GM21576 (cell line): ENCODE results near the gene OLIG2.

ENCODE experiments used
- ATAC-seq: cut with Tn5 transposase; IDR thresholded peaks from one replicate; pipeline ENCODE4 v1.9.1; 2021; ENCODE audit warnings: mild to moderate bottlenecking, moderate library complexity; ENCODE audit not compliant: unreplicated experiment

Gene OLIG2

DNA sequence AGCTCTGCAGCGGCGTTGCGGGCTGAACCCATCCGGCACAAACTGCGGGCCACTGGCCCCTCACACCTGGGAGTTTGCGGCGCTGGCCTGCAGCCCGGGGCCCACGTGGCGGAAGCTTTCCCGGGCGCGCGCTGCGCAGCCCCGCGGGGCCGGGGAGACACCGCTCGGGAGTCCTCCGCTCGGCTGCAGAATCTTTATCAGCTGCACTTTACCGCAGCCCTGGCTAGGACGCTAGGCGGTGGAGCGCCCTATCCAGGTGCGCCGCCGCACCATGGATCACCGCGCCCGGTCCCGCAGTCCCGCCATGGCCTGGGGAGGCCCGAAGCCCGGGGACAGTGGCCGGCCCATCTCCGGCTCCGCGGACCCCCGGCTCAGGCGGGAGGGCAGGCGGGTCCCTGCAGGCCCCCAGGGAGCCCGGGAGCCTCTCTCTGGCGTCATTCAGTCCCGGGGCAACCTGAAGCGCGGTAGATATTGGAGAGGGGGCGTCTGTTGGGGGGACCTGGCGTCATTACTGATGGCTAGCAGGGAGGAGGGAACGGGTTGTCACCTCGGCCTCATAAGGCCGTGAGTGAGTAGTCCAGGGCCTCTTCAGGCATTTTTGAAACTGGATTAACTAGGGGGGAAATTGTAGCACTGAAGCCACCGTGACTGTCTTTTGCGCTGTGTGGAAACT lies 5.7 kb upstream of the OLIG2 start:
- no peak for ATAC-seq

DNA sequence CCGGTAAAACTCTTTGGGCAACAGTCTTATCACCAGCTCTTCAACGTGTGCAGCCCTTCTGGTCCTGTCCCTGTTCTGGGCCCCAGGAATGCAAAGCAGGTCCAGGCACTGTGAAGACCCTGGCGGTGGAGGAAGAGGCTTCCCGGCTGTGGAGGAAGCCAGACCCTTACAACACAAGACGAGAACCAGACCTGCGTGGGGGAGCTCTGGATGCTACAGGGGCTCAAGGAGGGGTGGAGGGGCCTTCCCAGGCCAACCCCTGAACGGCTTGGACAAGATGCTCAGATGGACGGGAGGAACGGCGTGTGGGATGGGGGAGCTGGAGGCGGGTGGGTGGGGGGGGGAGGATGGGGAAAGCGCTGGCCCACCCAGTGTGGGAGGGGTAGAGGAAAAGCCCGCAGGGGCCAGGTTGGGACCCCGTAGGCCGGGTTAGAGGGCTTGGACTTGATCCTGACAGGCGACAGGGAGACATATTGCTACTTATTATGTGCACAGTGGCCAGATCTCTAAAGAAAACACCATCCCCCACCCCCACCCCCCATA lies 5.1 kb upstream of the OLIG2 start:
- no peak for ATAC-seq

DNA sequence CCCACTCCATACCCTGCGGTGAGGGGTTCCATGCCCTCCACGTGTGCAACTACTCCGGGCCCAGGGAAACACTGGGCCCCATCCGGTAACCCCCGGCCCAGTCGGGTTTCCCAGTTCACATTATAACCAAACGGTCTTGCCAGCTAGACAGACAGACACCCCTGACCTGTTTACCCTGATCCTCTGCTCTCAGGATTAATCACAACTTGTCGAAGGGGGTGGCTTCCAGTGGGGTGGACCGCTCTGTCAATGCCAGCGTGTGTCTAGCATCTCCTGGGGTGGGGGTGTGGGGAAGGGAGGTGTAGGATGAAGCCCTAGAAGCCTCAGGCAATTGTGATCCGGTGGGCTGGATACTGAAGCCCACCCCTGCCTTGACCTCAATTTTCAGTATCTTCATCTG lies 4.6 kb upstream of the OLIG2 start:
- no peak for ATAC-seq

DNA sequence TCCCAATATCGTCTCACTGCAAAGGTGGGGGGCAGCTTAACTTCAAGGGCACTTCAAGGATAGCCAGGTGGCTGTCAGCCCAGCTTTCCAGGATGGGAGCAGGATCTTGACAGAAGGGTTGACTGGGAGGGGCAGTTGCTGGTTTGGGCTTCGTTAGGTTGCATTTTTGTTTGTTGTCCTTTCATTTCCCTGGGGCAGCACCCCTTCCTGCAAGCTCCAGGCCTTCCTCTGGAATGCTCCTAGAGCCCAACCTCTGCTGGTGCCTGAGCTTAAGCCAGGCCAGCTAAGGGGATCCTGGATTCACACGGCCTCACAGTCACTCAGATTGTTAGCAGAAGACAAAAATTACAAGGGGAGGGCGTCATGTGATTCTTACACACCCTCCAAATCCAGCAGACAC lies 4.1 kb upstream of the OLIG2 start:
- no peak for ATAC-seq

DNA sequence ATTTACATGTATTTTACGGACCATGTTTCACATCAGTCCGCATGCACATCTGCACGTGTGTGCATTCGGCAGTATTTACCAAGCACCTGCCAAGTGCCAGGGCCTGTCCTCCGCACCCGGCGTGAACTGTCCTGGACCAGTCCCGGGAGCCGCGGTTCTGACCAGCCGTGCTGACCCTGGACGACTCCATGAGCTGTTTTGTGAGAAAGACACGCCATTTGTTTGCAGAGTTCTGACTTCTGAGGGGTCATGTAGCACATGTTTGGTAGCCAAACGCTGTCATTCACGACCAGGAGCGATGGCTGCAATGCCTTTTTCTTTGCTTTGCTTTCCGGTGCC lies 3.3 kb upstream of the OLIG2 start:
- no peak for ATAC-seq

DNA sequence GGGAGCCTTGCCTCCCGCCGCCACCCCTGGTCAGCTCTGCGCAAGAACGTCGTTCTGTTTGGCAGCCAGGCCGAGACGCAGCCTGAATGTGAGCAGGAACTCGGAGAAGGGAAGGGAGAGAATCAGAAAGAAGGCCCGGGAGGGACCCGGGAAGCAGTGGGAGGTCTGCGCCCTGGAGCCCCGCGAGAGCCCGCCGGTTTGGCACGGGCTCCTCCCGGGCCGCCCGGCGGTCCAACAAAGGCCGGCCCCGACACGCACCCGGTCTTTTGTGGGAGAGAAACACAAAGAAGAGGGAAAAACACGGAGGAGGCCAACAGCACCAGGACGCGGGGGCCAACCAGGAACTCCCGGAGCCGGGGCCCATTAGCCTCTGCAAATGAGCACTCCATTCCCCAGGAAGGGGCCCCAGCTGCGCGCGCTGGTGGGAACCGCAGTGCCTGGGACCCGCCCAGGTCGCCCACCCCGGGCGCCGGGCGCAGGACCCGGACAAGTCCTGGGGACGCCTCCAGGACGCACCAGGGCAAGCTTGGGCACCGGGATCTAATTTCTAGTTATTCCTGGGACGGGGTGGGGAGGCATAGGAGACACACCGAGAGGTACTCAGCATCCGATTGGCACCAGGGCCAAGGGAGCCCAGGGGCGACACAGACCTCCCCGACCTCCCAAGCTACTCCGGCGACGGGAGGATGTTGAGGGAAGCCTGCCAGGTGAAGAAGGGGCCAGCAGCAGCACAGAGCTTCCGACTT lies 2.7 kb upstream of the OLIG2 start:
- ATAC-seq: no peak

DNA sequence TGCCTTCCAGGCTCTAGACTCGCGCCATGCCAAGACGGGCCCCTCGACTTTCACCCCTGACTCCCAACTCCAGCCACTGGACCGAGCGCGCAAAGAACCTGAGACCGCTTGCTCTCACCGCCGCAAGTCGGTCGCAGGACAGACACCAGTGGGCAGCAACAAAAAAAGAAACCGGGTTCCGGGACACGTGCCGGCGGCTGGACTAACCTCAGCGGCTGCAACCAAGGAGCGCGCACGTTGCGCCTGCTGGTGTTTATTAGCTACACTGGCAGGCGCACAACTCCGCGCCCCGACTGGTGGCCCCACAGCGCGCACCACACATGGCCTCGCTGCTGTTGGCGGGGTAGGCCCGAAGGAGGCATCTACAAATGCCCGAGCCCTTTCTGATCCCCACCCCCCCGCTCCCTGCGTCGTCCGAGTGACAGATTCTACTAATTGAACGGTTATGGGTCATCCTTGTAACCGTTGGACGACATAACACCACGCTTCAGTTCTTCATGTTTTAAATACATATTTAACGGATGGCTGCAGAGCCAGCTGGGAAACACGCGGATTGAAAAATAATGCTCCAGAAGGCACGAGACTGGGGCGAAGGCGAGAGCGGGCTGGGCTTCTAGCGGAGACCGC lies 2.0 kb upstream of the OLIG2 start:
- ATAC-seq: no peak

DNA sequence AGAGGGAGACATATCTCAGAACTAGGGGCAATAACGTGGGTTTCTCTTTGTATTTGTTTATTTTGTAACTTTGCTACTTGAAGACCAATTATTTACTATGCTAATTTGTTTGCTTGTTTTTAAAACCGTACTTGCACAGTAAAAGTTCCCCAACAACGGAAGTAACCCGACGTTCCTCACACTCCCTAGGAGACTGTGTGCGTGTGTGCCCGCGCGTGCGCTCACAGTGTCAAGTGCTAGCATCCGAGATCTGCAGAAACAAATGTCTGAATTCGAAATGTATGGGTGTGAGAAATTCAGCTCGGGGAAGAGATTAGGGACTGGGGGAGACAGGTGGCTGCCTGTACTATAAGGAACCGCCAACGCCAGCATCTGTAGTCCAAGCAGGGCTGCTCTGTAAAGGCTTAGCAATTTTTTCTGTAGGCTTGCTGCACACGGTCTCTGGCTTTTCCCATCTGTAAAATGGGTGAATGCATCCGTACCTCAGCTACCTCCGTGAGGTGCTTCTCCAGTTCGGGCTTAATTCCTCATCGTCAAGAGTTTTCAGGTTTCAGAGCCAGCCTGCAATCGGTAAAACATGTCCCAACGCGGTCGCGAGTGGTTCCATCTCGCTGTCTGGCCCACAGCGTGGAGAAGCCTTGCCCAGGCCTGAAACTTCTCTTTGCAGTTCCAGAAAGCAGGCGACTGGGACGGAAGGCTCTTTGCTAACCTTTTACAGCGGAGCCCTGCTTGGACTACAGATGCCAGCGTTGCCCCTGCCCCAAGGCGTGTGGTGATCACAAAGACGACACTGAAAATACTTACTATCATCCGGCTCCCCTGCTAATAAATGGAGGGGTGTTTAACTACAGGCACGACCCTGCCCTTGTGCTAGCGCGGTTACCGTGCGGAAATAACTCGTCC lies 1.3 kb upstream of the OLIG2 start:
- ATAC-seq: no peak

DNA sequence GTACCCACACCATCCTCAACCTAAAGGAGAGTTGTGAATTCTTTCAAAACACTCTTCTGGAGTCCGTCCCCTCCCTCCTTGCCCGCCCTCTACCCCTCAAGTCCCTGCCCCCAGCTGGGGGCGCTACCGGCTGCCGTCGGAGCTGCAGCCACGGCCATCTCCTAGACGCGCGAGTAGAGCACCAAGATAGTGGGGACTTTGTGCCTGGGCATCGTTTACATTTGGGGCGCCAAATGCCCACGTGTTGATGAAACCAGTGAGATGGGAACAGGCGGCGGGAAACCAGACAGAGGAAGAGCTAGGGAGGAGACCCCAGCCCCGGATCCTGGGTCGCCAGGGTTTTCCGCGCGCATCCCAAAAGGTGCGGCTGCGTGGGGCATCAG lies 638 bp upstream of the OLIG2 start:
- ATAC-seq: no peak

DNA sequence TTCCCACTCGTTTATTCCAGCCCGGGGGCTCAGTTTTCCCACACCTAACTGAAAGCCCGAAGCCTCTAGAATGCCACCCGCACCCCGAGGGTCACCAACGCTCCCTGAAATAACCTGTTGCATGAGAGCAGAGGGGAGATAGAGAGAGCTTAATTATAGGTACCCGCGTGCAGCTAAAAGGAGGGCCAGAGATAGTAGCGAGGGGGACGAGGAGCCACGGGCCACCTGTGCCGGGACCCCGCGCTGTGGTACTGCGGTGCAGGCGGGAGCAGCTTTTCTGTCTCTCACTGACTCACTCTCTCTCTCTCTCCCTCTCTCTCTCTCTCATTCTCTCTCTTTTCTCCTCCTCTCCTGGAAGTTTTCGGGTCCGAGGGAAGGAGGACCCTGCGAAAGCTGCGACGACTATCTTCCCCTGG lies 716 bp downstream of the OLIG2 start:
- no peak for ATAC-seq

DNA sequence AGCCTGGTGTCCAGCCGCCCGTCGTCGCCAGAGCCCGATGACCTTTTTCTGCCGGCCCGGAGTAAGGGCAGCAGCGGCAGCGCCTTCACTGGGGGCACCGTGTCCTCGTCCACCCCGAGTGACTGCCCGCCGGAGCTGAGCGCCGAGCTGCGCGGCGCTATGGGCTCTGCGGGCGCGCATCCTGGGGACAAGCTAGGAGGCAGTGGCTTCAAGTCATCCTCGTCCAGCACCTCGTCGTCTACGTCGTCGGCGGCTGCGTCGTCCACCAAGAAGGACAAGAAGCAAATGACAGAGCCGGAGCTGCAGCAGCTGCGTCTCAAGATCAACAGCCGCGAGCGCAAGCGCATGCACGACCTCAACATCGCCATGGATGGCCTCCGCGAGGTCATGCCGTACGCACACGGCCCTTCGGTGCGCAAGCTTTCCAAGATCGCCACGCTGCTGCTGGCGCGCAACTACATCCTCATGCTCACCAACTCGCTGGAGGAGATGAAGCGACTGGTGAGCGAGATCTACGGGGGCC lies 1.2 kb downstream of the OLIG2 start:
- ATAC-seq: no peak

DNA sequence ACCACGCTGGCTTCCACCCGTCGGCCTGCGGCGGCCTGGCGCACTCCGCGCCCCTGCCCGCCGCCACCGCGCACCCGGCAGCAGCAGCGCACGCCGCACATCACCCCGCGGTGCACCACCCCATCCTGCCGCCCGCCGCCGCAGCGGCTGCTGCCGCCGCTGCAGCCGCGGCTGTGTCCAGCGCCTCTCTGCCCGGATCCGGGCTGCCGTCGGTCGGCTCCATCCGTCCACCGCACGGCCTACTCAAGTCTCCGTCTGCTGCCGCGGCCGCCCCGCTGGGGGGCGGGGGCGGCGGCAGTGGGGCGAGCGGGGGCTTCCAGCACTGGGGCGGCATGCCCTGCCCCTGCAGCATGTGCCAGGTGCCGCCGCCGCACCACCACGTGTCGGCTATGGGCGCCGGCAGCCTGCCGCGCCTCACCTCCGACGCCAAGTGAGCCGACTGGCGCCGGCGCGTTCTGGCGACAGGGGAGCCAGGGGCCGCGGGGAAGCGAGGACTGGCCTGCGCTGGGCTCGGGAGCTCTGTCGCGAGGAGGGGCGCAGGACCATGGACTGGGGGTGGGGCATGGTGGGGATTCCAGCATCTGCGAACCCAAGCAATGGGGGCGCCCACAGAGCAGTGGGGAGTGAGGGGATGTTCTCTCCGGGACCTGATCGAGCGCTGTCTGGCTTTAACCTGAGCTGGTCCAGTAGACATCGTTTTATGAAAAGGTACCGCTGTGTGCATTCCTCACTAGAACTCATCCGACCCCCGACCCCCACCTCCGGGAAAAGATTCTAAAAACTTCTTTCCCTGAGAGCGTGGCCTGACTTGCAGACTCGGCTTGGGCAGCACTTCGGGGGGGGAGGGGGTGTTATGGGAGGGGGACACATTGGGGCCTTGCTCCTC lies 1.9 kb downstream of the OLIG2 start:
- no peak for ATAC-seq

DNA sequence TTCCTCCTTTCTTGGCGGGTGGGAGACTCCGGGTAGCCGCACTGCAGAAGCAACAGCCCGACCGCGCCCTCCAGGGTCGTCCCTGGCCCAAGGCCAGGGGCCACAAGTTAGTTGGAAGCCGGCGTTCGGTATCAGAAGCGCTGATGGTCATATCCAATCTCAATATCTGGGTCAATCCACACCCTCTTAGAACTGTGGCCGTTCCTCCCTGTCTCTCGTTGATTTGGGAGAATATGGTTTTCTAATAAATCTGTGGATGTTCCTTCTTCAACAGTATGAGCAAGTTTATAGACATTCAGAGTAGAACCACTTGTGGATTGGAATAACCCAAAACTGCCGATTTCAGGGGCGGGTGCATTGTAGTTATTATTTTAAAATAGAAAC lies 2.5 kb downstream of the OLIG2 start:
- ATAC-seq: no peak

DNA sequence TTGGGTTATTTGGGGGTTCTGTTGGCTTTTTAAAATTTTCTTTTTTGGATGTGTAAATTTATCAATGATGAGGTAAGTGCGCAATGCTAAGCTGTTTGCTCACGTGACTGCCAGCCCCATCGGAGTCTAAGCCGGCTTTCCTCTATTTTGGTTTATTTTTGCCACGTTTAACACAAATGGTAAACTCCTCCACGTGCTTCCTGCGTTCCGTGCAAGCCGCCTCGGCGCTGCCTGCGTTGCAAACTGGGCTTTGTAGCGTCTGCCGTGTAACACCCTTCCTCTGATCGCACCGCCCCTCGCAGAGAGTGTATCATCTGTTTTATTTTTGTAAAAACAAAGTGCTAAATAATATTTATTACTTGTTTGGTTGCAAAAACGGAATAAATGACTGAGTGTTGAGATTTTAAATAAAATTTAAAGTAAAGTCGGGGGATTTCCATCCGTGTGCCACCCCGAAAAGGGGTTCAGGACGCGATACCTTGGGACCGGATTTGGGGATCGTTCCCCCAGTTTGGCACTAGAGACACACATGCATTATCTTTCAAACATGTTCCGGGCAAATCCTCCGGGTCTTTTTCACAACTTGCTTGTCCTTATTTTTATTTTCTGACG lies 3.1 kb downstream of the OLIG2 start:
- no peak for ATAC-seq

DNA sequence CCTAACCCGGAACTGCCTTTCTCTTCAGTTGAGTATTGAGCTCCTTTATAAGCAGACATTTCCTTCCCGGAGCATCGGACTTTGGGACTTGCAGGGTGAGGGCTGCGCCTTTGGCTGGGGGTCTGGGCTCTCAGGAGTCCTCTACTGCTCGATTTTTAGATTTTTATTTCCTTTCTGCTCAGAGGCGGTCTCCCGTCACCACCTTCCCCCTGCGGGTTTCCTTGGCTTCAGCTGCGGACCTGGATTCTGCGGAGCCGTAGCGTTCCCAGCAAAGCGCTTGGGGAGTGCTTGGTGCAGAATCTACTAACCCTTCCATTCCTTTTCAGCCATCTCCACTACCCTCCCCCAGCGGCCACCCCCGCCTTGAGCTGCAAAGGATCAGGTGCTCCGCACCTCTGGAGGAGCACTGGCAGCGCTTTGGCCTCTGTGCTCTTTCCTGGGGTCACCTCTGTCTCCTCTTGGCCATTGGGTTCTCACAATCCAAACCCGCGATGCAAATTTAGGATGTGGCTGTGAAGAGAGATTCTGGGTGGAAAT lies 3.7 kb downstream of the OLIG2 start:
- ATAC-seq: no peak

DNA sequence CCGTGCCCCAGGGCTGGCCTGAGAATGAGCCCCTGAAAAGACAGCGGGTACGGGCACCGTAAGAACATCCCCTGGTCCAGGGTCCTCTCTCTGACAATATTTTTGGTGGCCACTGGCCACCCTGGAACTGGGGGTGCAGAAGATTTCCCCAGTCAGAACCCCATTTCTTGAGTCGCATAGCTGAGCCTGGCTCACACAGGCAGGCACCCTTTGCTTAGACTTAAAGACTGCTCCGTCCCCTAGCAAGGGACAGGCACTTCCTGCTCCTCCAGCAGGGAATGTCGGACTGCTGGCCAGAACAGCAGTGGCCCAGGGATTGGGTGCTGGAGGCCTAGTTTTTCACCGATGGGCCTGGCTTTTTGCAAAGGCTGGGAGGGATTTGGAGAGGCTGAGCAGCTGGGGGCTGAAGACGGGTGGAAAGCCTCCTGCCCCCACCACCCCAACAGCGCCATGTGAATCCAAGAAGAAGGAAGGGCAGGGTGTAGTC lies 4.3 kb downstream of the OLIG2 start:
- ATAC-seq: no peak

DNA sequence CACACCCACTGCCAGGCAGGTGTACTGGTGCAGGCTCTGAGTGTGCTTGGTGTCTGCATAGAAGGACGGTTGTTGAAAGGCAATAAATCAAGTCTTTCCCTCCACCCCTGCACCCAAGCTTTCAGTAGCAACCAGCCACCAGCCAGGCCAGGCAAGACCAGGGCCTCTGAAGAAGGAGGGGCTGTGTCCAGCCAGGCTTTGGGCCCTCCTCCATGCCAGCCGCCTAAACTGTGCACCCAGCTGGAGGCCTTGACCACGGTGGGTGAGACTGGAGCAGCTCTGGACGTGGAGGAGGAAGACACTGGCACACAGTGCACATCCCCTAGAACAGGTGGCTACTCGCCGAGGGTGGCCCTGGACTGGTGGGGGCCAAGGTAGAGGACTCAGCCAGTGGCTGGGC lies 4.9 kb downstream of the OLIG2 start:
- no peak for ATAC-seq

DNA sequence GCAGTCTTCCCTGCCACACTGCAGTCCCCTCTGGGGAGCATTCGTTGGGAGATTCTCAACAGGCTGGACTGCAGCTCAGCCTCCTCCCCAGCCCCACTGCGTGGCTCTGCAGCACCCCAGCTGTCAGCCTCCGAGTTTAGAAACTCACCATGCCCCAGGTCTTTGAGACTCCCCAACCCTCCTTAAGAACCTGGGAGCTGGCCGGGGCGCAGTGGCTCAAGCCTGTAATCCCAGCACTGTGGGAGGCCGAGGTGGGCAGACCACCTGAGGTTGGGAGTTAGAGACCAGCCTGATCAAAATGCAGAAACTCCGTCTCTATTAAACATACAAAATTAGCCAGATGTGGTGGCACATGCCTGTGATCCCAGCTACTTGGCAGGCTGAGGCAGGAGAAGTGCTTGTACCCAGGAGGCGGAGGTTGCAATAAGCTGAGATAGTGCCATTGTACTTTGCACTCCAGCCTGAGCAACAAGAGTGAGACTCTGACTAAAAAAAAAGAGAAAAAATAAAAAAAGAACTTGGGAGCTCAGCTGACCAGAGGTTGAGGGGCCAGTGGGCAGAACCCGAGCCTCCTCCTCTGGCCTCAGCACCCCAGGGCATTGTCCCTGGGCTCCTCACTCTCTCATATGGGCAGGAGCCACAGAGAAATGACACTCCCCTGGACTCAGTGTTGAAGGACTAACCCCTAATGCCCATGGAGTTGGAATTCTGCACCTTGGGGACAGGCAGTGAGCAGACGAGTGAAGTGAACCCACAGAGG lies 5.6 kb downstream of the OLIG2 start:
- no peak for ATAC-seq
